Left kidney (tissue), 2 donors: ENCODE results near the gene FIGNL1. TPM values are rescaled to one million over a fixed set of nuclear protein-coding genes. Genes with fewer than 3 reads are reported as not detected.

Source experiments
- DNase-seq: peaks from one replicate; pipeline ENCODE4 v3.0.0-alpha.2; 2013
- polyA plus RNA-seq: library from polyadenylated mRNA; unstranded; fragments of 120-200 nt; gene quantifications from one replicate; pipeline ENCODE4 v1.2.1, GENCODE V29; 2013; ENCODE audit not compliant: insufficient read length

Gene FIGNL1
- polyA plus RNA-seq, 1 donor = 36.7 TPM

- DNase-seq = no peak
Measured at GRCh38 chr7:50397971-50398324, 52.2 kb downstream of the FIGNL1 start.

- no peak for DNase-seq
Measured at GRCh38 chr7:50397320-50397970, 52.7 kb downstream of the FIGNL1 start.

- no peak for DNase-seq
Measured at GRCh38 chr7:50396856-50397255, 53.3 kb downstream of the FIGNL1 start.

- DNase-seq = no peak
Measured at GRCh38 chr7:50394315-50394714, 55.8 kb downstream of the FIGNL1 start.

Other genes with a start within 250 kb of the FIGNL1 start
- gene IKZF1, start 145.6 kb downstream of the FIGNL1 start, polyA plus RNA-seq = 1.3 TPM
- gene DDC, start 115.1 kb upstream of the FIGNL1 start, polyA plus RNA-seq = 76.2 TPM